DND-41 (cell line): Measurements from ENCODE around the gene ABCC3.

Experiments used
- ATAC-seq: fragments of 200-7000 bp; cut with Tn5 transposase; 3 replicates; pipeline ENCODE4 v1.9.1; 2021; ENCODE audit warnings: low read depth; ENCODE audit not compliant: insufficient read depth
- DNase-seq: peaks from one replicate; pipeline ENCODE4 v3.0.0-alpha.2; 2020
- H2AFZ ChIP-seq: 2 replicates; pipeline ENCODE4 v1.6.0; 2012; ENCODE audit warnings: low read depth, low read length
- H3K27ac ChIP-seq: 2 replicates; pipeline ENCODE4 v1.5.1; 2012; ENCODE audit warnings: low read length, inconsistent platforms
- H3K27me3 ChIP-seq: fragments of 200-600 bp; sonication (generic); 2 replicates; pipeline ENCODE4 v1.6.0; 2012; ENCODE audit warnings: low read length, mild to moderate bottlenecking, inconsistent platforms; ENCODE audit not compliant: insufficient read depth, poor library complexity
- H3K36me3 ChIP-seq: 2 replicates; pipeline ENCODE4 v1.5.1; 2012; ENCODE audit warnings: low read length, inconsistent platforms; ENCODE audit not compliant: insufficient read depth
- H3K4me1 ChIP-seq: 2 replicates; pipeline ENCODE4 v1.5.1; 2012; ENCODE audit warnings: mild to moderate bottlenecking, low read length; ENCODE audit not compliant: insufficient read depth
- H3K4me2 ChIP-seq: 2 replicates; pipeline ENCODE4 v1.6.0; 2012; ENCODE audit warnings: mild to moderate bottlenecking, moderate library complexity, low read length, inconsistent platforms; ENCODE audit not compliant: insufficient read depth
- H3K4me3 ChIP-seq, 2 experiments: fragments of 200-600 bp in 1 of 2; shearing (Covaris generic) in 1 of 2; 2 replicates each; pipeline ENCODE4 v1.5.1; 2012 to 2016; ENCODE audit warnings: inconsistent platforms in 2 of 2, low read length in 2 of 2, mild to moderate bottlenecking in 2 of 2, low read depth in 1 of 2, moderate library complexity in 1 of 2
- H3K79me2 ChIP-seq: 2 replicates; pipeline ENCODE4 v1.6.0; 2012; ENCODE audit warnings: low read length, inconsistent platforms; ENCODE audit not compliant: insufficient read depth
- H3K9ac ChIP-seq: 2 replicates; pipeline ENCODE4 v1.6.0; 2012; ENCODE audit warnings: low read depth, mild to moderate bottlenecking, inconsistent platforms, low read length, moderate library complexity
- H3K9me3 ChIP-seq: 2 replicates; pipeline ENCODE4 v1.5.1; 2012; ENCODE audit warnings: low read length, moderate library complexity, mild to moderate bottlenecking, inconsistent platforms; ENCODE audit not compliant: insufficient read depth, severe bottlenecking
- H4K20me1 ChIP-seq: 2 replicates; pipeline ENCODE4 v1.6.0; 2012; ENCODE audit warnings: low read length; ENCODE audit not compliant: insufficient read depth
- EZH2 ChIP-seq: IDR thresholded peaks from 3 replicates; pipeline ENCODE4 v1.6.1; 2012; ENCODE audit warnings: borderline replicate concordance, low read depth, mild to moderate bottlenecking, moderate library complexity, low read length, inconsistent platforms; ENCODE audit not compliant: severe bottlenecking
- TF ChIP-seq, protein P1 (sequence below): IDR thresholded peaks from 2 replicates; pipeline ENCODE4 v1.5.1; 2012; ENCODE audit warnings: borderline replicate concordance, low read length, moderate library complexity, mild to moderate bottlenecking; ENCODE audit not compliant: poor library complexity, severe bottlenecking; ENCODE audit errors: extremely low read depth

The ABCC3 gene

GRCh38 chr17:50665838-50666237 lies 31.2 kb downstream of the ABCC3 start:
- Histone ChIP-seq H3K79me2 (no peaks in the 10 kb centered on the region), H3K27me3 (no peaks in the 10 kb centered on the region), H2AFZ (no peak overlapping the region), H4K20me1 (no peaks in the 10 kb centered on the region), H3K9ac (no peak overlapping the region), H3K27ac (no peak overlapping the region), H3K9me3 (no peaks in the 10 kb centered on the region), H3K4me3 (no peak overlapping the region), H3K36me3 (no peaks in the 10 kb centered on the region), H3K4me1 (peaks cover 11% of the 10 kb centered on the region), H3K4me2 (no peak overlapping the region)
- TF ChIP-seq, protein P1, sequence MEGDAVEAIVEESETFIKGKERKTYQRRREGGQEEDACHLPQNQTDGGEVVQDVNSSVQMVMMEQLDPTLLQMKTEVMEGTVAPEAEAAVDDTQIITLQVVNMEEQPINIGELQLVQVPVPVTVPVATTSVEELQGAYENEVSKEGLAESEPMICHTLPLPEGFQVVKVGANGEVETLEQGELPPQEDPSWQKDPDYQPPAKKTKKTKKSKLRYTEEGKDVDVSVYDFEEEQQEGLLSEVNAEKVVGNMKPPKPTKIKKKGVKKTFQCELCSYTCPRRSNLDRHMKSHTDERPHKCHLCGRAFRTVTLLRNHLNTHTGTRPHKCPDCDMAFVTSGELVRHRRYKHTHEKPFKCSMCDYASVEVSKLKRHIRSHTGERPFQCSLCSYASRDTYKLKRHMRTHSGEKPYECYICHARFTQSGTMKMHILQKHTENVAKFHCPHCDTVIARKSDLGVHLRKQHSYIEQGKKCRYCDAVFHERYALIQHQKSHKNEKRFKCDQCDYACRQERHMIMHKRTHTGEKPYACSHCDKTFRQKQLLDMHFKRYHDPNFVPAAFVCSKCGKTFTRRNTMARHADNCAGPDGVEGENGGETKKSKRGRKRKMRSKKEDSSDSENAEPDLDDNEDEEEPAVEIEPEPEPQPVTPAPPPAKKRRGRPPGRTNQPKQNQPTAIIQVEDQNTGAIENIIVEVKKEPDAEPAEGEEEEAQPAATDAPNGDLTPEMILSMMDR, result no peak
- TF ChIP-seq EZH2, result no peak
- DNase-seq, result no peak
- ATAC-seq, result no peak

DNA sequence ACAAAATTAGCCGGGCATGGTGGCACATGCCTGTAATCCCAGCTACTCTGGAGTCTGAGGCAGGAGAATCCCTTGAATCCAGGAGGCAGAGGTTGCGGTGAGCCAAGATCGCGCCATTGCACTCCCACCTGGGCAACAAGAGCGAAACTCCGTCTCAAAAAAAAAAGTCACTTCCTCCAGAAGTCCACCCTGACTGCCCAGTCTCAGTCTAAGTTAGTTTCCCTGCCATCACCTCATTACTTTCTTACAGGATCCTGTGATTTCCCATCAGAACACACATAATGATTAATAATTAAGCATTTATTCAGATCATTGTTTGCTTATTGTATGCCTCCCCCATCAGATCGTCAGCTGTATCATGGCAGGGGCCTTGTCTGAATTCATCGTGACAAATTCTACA lies 31.6 kb downstream of the ABCC3 start:
- TF ChIP-seq EZH2, result no peak
- TF ChIP-seq, protein P1, result no peak
- Histone ChIP-seq H3K4me3 (no peak overlapping the region), H3K4me1 (peaks cover 8% of the 10 kb centered on the region), H3K9me3 (no peaks in the 10 kb centered on the region), H3K79me2 (no peaks in the 10 kb centered on the region), H3K9ac (no peak overlapping the region), H3K36me3 (no peaks in the 10 kb centered on the region), H3K4me2 (no peak overlapping the region), H2AFZ (no peak overlapping the region), H3K27me3 (no peaks in the 10 kb centered on the region), H3K27ac (no peak overlapping the region), H4K20me1 (no peaks in the 10 kb centered on the region)
- DNase-seq (no peak), ATAC-seq (no peak)

- TF ChIP-seq EZH2, result no peak
- TF ChIP-seq, protein P1, result no peak
- H3K36me3 ChIP-seq, result no peaks in the 10 kb centered on the region
- DNase-seq (no peak), ATAC-seq (no peak)
- no peak overlapping the region for H3K9ac ChIP-seq
- H3K4me3 ChIP-seq, result no peak overlapping the region
- no peaks in the 10 kb centered on the region for H3K4me1 ChIP-seq
- H3K4me2 ChIP-seq, result no peak overlapping the region
- no peaks in the 10 kb centered on the region for H3K9me3 ChIP-seq
- H3K27ac ChIP-seq, result no peak overlapping the region
- H4K20me1 ChIP-seq, result no peaks in the 10 kb centered on the region
- no peaks in the 10 kb centered on the region for H3K79me2 ChIP-seq
- no peaks in the 10 kb centered on the region for H3K27me3 ChIP-seq
- no peak overlapping the region for H2AFZ ChIP-seq
Measured at GRCh38 chr17:50667259-50668024, 32.8 kb downstream of the ABCC3 start.
